Lower leg skin (tissue), 4 donors: ENCODE data around the gene MT1X. TPM values are rescaled to one million over a fixed set of nuclear protein-coding genes. Genes with fewer than 3 reads are reported as not detected.
"Not testable (repeated sequence)": the region's sequence is repeated elsewhere in the genome, so short reads cannot be mapped to it uniquely, and the experiment has no call there.

ENCODE experiments used
- DNase-seq, 2 donors: peaks; one replicate each; pipeline ENCODE4 v3.0.0-alpha.2; 2019; ENCODE audit warnings: low spot score in 2 of 2
- H3K4me3 ChIP-seq: fragments of 200-600 bp; sonication (generic); 2 replicates; pipeline ENCODE4 v1.5.1; 2017; ENCODE audit warnings: mild to moderate bottlenecking, low read depth; ENCODE audit not compliant: poor library complexity, severe bottlenecking
- CTCF ChIP-seq, 3 donors: fragments of 450-650 bp; IDR thresholded peaks; one replicate each; pipeline ENCODE4 v1.5.1; 2016; ENCODE audit warnings: antibody characterized with exemption in 3 of 3, mild to moderate bottlenecking in 3 of 3, moderate library complexity in 2 of 3
- POLR2A ChIP-seq, 2 donors: fragments of 450-650 bp; IDR thresholded peaks; one replicate each; pipeline ENCODE4 v1.6.1; 2016 to 2017; ENCODE audit warnings: antibody characterized with exemption in 2 of 2, mild to moderate bottlenecking in 1 of 2, moderate library complexity in 1 of 2
- WGBS, 2 donors: methylation state at CpG; one replicate each; pipeline ENCODE4 v1.1.5; 2018; 5-methylcytosine and 5-hydroxymethylcytosine counted together
- intact Hi-C: fragments of 100-400 bp; cut with DNase I; formaldehyde crosslinking; loops from one replicate; pipeline ENCODE4 v1.15.0; 2023; ENCODE audit warnings: low total_unique reads
- total RNA-seq, 4 donors: library from RNA; depleted of rRNA; stranded (reverse); fragments of >200 nt; gene quantifications; one replicate each; pipeline ENCODE4 v1.1.0, GENCODE V29; 2016

The MT1X gene
- total RNA-seq, 4 donors from 2014 or later: 1,041 to 3,584 (median 2,610) TPM

GRCh38 chr16:56658327-56658875 lies 23.9 kb upstream of the MT1X start:
- TF ChIP-seq POLR2A (IDR thresholded peaks at IDR 0.05): no peak
- TF ChIP-seq CTCF (IDR thresholded peaks at IDR 0.05): no peak
- no peak overlapping the region for H3K4me3 ChIP-seq
- 40 to 43% methylated on average over 10 of the region's 10 CpGs for WGBS, 2 donors
- intact Hi-C loops: no loop called here
- DNase-seq: no peak

DNA sequence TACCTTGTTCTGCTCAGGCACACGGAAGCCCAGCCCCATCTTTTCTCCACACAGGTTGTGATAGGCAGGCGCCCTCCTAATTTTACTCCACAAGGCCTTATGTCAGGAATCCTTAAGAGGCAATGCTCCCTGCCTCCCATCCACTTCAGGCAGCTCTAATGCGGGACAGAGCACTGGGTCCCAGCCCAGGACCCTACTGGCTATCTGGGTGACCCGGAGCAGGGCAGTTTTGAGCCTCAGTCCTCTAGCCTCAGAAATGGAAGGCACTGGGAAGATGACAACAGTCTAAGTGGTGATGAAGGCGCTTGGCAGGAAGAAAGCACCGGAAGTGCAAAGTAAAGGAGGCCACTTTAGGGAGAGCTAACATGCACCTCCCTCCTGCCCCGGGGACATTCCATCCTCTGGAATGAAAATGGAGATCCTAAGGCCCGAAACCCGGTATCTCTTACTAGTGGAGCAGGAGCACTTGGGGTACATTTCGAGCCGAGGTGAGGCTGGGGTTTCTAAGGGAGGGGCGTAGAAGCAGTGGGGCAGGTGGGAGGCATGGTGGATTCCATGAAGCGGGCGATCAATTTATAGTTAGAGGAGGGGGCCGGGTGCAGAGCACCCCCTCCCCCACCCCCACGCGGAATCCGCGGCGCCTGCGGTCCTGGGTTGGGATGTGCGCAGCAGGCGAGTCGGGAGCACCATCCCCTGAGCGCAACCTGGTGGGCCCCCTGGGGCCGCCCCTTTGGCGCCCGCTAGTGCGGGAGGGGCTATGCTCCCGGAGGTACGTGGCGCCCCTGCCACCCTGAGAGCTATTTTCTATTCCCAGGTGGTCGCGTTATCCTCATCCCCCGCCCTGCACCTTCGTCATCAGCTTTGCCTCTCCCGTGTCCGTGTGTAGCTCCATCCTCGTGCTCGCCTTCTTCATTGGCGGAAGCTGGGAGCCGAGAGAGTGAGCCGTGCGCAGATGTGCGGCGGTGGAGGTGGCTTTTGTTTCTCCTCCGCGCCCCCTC lies 19.6 kb upstream of the MT1X start:
- DNase-seq: no peak
- WGBS, 2 donors: 22 to 27% methylated on average over 41 of the region's 48 CpGs
- no peak overlapping the region for H3K4me3 ChIP-seq
- intact Hi-C loops: no loop called here
- TF ChIP-seq POLR2A (IDR thresholded peaks at IDR 0.05) (no peak), CTCF (IDR thresholded peaks at IDR 0.05) (no peak)

DNA sequence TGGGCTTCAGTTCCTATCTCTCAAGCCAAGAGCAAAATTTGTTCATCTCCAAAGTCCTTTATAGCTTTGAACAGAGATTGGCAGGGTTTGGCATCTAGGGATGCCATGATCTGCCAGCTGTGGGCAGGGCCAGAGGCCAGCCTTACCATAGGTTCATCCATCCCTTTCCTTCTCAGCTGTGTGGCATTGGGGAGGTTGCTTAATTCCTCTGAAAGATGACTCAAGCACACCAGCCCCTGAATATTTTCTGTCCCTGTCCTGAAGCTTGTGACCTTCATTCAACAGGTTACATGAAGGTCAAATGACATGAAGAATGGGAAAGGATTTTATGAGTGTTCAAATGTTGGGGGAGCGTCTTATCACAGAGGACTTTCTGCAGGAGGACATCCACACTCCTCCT lies 17.8 kb upstream of the MT1X start:
- no peak for DNase-seq
- TF ChIP-seq CTCF (IDR thresholded peaks at IDR 0.05) (no peak), POLR2A (IDR thresholded peaks at IDR 0.05) (no peak)
- 93 to 100% methylated on average over 1 of the region's 1 CpG for WGBS, 2 donors
- intact Hi-C loops: no loop called here
- no peak overlapping the region for H3K4me3 ChIP-seq

- intact Hi-C loops, H3K4me3 ChIP-seq, DNase-seq: not testable (repeated sequence)
- 63 to 69% methylated on average over 8 of the region's 8 CpGs for WGBS, 2 donors
Observed at GRCh38 chr16:56665286-56666261, 16.7 kb upstream of the MT1X start.

- no peak within 1 kb of the TSS for H3K4me3 ChIP-seq
- peak in 1 of 2 donors; percentile 91 for DNase-seq
- no peak for TF ChIP-seq POLR2A (IDR thresholded peaks at IDR 0.05)
- TF ChIP-seq CTCF (IDR thresholded peaks at IDR 0.05): no peak
- intact Hi-C loops: no loop called here
- WGBS, 2 donors: 18 to 21% methylated on average over 23 to 31 of the region's 46 CpGs
Observed at GRCh38 chr16:56667581-56668571, 14.4 kb upstream of the MT1X start, which contains the start of gene MT1G. MT1G (minus strand) TSS chr16:56668065; CDS start chr16:56667993, 72 bp downstream.
